HG02678 (cell line): ENCODE measurements around the gene BDKRB2.

Source experiments
- ATAC-seq: cut with Tn5 transposase; IDR thresholded peaks from one replicate; pipeline ENCODE4 v1.9.1; 2021; ENCODE audit warnings: mild to moderate bottlenecking, moderate library complexity; ENCODE audit not compliant: unreplicated experiment

Gene BDKRB2

GRCh38 chr14:96197969-96198368 is 6.7 kb upstream of the BDKRB2 start:
- ATAC-seq, result no peak

GRCh38 chr14:96198430-96199130 is 6.1 kb upstream of the BDKRB2 start:
- no peak for ATAC-seq

GRCh38 chr14:96201157-96201556 is 3.5 kb upstream of the BDKRB2 start:
- ATAC-seq, result no peak

GRCh38 chr14:96201965-96202364 is 2.7 kb upstream of the BDKRB2 start:
- ATAC-seq, result no peak

- ATAC-seq, result no peak
Observed at GRCh38 chr14:96202441-96203094, 2.1 kb upstream of the BDKRB2 start.

GRCh38 chr14:96203116-96203515 is 1.5 kb upstream of the BDKRB2 start:
- ATAC-seq, result no peak

GRCh38 chr14:96203635-96204034 is 1.0 kb upstream of the BDKRB2 start:
- ATAC-seq, result no peak

- no peak for ATAC-seq
Observed at GRCh38 chr14:96205059-96205977, 679 bp downstream of the BDKRB2 start.

GRCh38 chr14:96205978-96206360 is 1.3 kb downstream of the BDKRB2 start:
- ATAC-seq, result no peak

GRCh38 chr14:96206461-96206860 is 1.8 kb downstream of the BDKRB2 start:
- ATAC-seq, result no peak

GRCh38 chr14:96207686-96208085 is 3.0 kb downstream of the BDKRB2 start:
- no peak for ATAC-seq

GRCh38 chr14:96208739-96209138 is 4.1 kb downstream of the BDKRB2 start:
- ATAC-seq, result no peak

GRCh38 chr14:96212140-96212539 is 7.5 kb downstream of the BDKRB2 start:
- ATAC-seq, result no peak

GRCh38 chr14:96212896-96213295 is 8.3 kb downstream of the BDKRB2 start:
- ATAC-seq, result no peak

GRCh38 chr14:96213871-96214465 is 9.3 kb downstream of the BDKRB2 start:
- no peak for ATAC-seq

- no peak for ATAC-seq
Observed at GRCh38 chr14:96214793-96215192, 10.2 kb downstream of the BDKRB2 start.

GRCh38 chr14:96215452-96216244 is 11.0 kb downstream of the BDKRB2 start:
- no peak for ATAC-seq

- ATAC-seq, result no peak
Observed at GRCh38 chr14:96216627-96217026, 12.0 kb downstream of the BDKRB2 start.

- no peak for ATAC-seq
Observed at GRCh38 chr14:96217376-96217913, 12.8 kb downstream of the BDKRB2 start.

GRCh38 chr14:96221109-96221650 is 16.5 kb downstream of the BDKRB2 start:
- ATAC-seq, result no peak
